Glomerular endothelial cell (primary cell): Measurements from ENCODE around the gene MAP2K2. TPM values are rescaled to one million over a fixed set of nuclear protein-coding genes. Genes with fewer than 3 reads are reported as not detected.

Experiments
- DNase-seq: peaks from one replicate; pipeline ENCODE4 v3.0.0-alpha.2; 2011; ENCODE audit warnings: low read depth, low spot score; ENCODE audit errors: extremely low read depth
- total RNA-seq: library from RNA; depleted of rRNA; stranded (reverse); fragments of >200 nt; gene quantifications from 2 replicates; pipeline ENCODE4 v1.2.3, GENCODE V29; 2015

MAP2K2 gene
- total RNA-seq, 1 donor from 2014 or later: 139 TPM

- no peak for DNase-seq
Measured at GRCh38 chr19:4046946-4047683, 76.8 kb downstream of the MAP2K2 start.

- no peak for DNase-seq
Measured at GRCh38 chr19:4046362-4046691, 77.6 kb downstream of the MAP2K2 start.

- DNase-seq: no peak
Measured at GRCh38 chr19:4045597-4046361, 78.1 kb downstream of the MAP2K2 start.

- DNase-seq: no peak
Measured at GRCh38 chr19:4044990-4045465, 78.9 kb downstream of the MAP2K2 start.

- no peak for DNase-seq
Measured at GRCh38 chr19:4043966-4044715, 79.8 kb downstream of the MAP2K2 start.

- DNase-seq: no peak
Measured at GRCh38 chr19:4043401-4043800, 80.5 kb downstream of the MAP2K2 start.

- no peak for DNase-seq
Measured at GRCh38 chr19:4042731-4043082, 81.2 kb downstream of the MAP2K2 start.

GRCh38 chr19:4042064-4042730 lies 81.7 kb downstream of the MAP2K2 start:
- DNase-seq: no peak

Other genes with a start within 250 kb of the MAP2K2 start
- not detected in 2 replicates for gene ATCAY, start 243.4 kb downstream of the MAP2K2 start, total RNA-seq
- gene NMRK2, start 191.1 kb downstream of the MAP2K2 start, total RNA-seq: not detected in 2 replicates
- gene DAPK3, start 153.0 kb downstream of the MAP2K2 start, total RNA-seq: 208 and 281 TPM in 2 replicates
- 1,981 and 2,501 TPM in 2 replicates for gene EEF2, start 138.7 kb downstream of the MAP2K2 start, total RNA-seq
- 31.6 and 34.7 TPM in 2 replicates for gene PIAS4, start 116.4 kb downstream of the MAP2K2 start, total RNA-seq
- gene ZBTB7A, start 57.2 kb downstream of the MAP2K2 start, total RNA-seq: 42.5 and 55.6 TPM in 2 replicates
- not detected in 2 replicates for gene CREB3L3, start 29.5 kb upstream of the MAP2K2 start, total RNA-seq
- 29.1 and 41.8 TPM in 2 replicates for gene SIRT6, start 58.4 kb upstream of the MAP2K2 start, total RNA-seq
- gene ANKRD24, start 58.6 kb upstream of the MAP2K2 start, total RNA-seq: 0.05 and 2.1 TPM in 2 replicates
- gene EBI3, start 105.4 kb upstream of the MAP2K2 start, total RNA-seq: 9.0 and 14.2 TPM in 2 replicates
- 21.8 and 23.9 TPM in 2 replicates for gene YJU2, start 123.0 kb upstream of the MAP2K2 start, total RNA-seq
- gene SHD, start 155.1 kb upstream of the MAP2K2 start, total RNA-seq: not detected in 2 replicates
- gene TMIGD2, start 178.3 kb upstream of the MAP2K2 start, total RNA-seq: 0.18 TPM in 1 of 2 replicates, not detected in the other
- gene FSD1, start 180.5 kb upstream of the MAP2K2 start, total RNA-seq: 20.9 and 38.3 TPM in 2 replicates
- gene STAP2, start 214.7 kb upstream of the MAP2K2 start, total RNA-seq: 28.8 and 29.3 TPM in 2 replicates
- gene MPND, start 219.4 kb upstream of the MAP2K2 start, total RNA-seq: 4.5 and 8.9 TPM in 2 replicates